Lung (tissue), 12 donors: ENCODE measurements around the gene ZCCHC24. TPM values are rescaled to one million over a fixed set of nuclear protein-coding genes. Genes with fewer than 3 reads are reported as not detected.

Source experiments
- ATAC-seq: fragments of 200-7000 bp; cut with Tn5 transposase; one replicate; pipeline ENCODE4 v1.9.1; 2020; ENCODE audit warnings: moderate number of reproducible peaks; ENCODE audit not compliant: insufficient read depth, low FRiP score
- DNase-seq, 3 donors: peaks; one replicate each; pipeline ENCODE4 v3.0.0-alpha.2; 2013 to 2017
- H3K27ac ChIP-seq, 2 donors: one replicate each; pipeline ENCODE4 v1.5.1; 2013; ENCODE audit warnings: mild to moderate bottlenecking in 2 of 2, moderate library complexity in 2 of 2, control low read depth in 1 of 2, inconsistent platforms in 1 of 2, low read depth in 1 of 2, low read length in 1 of 2
- H3K27me3 ChIP-seq, 3 donors: one replicate each; pipeline ENCODE4 v1.5.1; 2013; ENCODE audit warnings: low read length in 2 of 3; ENCODE audit not compliant: control insufficient read depth in 3 of 3, insufficient read depth in 3 of 3
- H3K36me3 ChIP-seq, 4 donors: one replicate each; pipeline ENCODE4 v1.5.1; 2013; ENCODE audit warnings: low read length in 4 of 4, mild to moderate bottlenecking in 1 of 4, moderate library complexity in 1 of 4; ENCODE audit not compliant: control insufficient read depth in 4 of 4, insufficient read depth in 4 of 4
- H3K4me1 ChIP-seq, 5 donors: one replicate each; pipeline ENCODE4 v1.5.1; 2013; ENCODE audit warnings: low read length in 5 of 5, mild to moderate bottlenecking in 2 of 5, moderate library complexity in 1 of 5; ENCODE audit not compliant: control insufficient read depth in 5 of 5, insufficient read depth in 5 of 5
- H3K4me3 ChIP-seq: one replicate; pipeline ENCODE4 v1.5.1; 2013; ENCODE audit warnings: mild to moderate bottlenecking, control low read depth, moderate library complexity
- H3K9ac ChIP-seq, 2 donors: one replicate each; pipeline ENCODE4 v1.5.1; 2013; ENCODE audit warnings: low read length in 2 of 2, control low read depth in 1 of 2; ENCODE audit not compliant: insufficient read depth in 1 of 2
- H3K9me3 ChIP-seq, 4 donors: one replicate each; pipeline ENCODE4 v1.5.1; 2013; ENCODE audit warnings: low read length in 3 of 4, mild to moderate bottlenecking in 1 of 4, moderate library complexity in 1 of 4; ENCODE audit not compliant: control insufficient read depth in 4 of 4, insufficient read depth in 3 of 4
- CTCF ChIP-seq: IDR thresholded peaks from 2 replicates; pipeline ENCODE4 v1.5.1; 2012; ENCODE audit warnings: mild to moderate bottlenecking; ENCODE audit errors: control extremely low read depth, extremely low read depth
- WGBS, 2 donors: extraction: QIAGEN DNeasy Blood & Tissue Kit; methylation state at CpG; one replicate each; pipeline ENCODE4 v1.1.7; 2013; 5-methylcytosine and 5-hydroxymethylcytosine counted together
- polyA plus RNA-seq, 2 donors: library from polyadenylated mRNA; stranded (reverse); fragments of 200-250 nt; gene quantifications; one replicate each; pipeline ENCODE4 v1.2.1, GENCODE V29; 2013
- total RNA-seq, 2 donors: library from RNA; depleted of rRNA in 1 of 2; stranded (reverse); fragments of >200 nt in 1 of 2; gene quantifications; one replicate each; pipeline ENCODE4 v1.2.1, GENCODE V29; 2014 to 2021
- donor health status: control.
- donor health status: control.
- donor health status: Bipolar disorder and iron deficiency.
- donor health status: healthy.
- donor health status: DM: yes; HTN: yes; CAD: no.

Gene ZCCHC24
- total and polyA plus RNA-seq, 4 donors = 10.4 to 33.5 (median 13.5) TPM

- Histone ChIP-seq H3K9me3 (no peaks in the 10 kb centered on the region), H3K9ac (no peak overlapping the region), H3K27ac (peak overlapping the region in 1 of 2 donors; percentile 8), H3K27me3 (no peaks in the 10 kb centered on the region), H3K4me3 (no peak overlapping the region), H3K36me3 (peaks cover 0 to 24% (median 9%) of the 10 kb centered on the region in 4 donors), H3K4me1 (peaks cover 13 to 39% (median 20%) of the 10 kb centered on the region in 5 donors)
- whole genome bisulfite sequencing, 2 donors = 93 to 98% methylated on average over 12 of the region's 12 CpGs
- DNase-seq (peak in 1 of 3 donors; percentile 10), ATAC-seq (no peak)
- no peak for TF ChIP-seq CTCF
Measured at GRCh38 chr10:79383974-79384606, 61.3 kb downstream of the ZCCHC24 start.

DNA sequence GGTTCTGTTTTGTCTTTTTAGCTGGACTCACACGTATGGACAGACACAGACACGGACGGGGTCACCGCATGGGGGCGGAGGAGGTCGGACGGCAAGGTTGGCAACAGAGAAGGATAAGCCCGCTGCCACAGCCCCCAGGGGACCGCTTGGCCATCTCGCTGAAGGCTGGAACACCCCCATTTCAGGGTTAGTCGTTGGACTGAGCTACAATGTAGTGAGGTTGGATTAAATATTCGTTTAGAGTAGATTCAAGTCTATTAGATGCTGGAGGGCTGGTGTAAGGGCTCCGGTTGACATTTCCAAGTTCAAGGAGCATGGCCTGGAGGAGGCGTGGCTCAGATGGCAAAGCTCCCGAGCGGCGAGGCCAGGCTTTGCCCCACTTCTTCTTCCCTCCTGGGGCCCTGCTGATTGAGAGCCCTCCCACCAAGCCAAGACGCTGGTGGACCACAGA, 62.9 kb downstream of the ZCCHC24 start:
- Histone ChIP-seq H3K4me3 (no peak overlapping the region), H3K27ac (peak overlapping the region; percentile 43 to 76), H3K9me3 (no peaks in the 10 kb centered on the region), H3K36me3 (peaks cover 0 to 16% (median 5%) of the 10 kb centered on the region in 4 donors), H3K4me1 (peaks cover 13 to 43% (median 20%) of the 10 kb centered on the region in 5 donors), H3K9ac (no peak overlapping the region), H3K27me3 (no peaks in the 10 kb centered on the region)
- no peak for ATAC-seq
- DNase-seq = peak in 1 of 3 donors; percentile 13
- 78 to 88% methylated on average over 18 of the region's 18 CpGs for WGBS, 2 donors
- no peak for TF ChIP-seq CTCF

- Histone ChIP-seq H3K9ac (no peak overlapping the region), H3K27ac (peak overlapping the region; percentile 62 to 76), H3K27me3 (no peaks in the 10 kb centered on the region), H3K4me3 (no peak overlapping the region), H3K9me3 (no peaks in the 10 kb centered on the region), H3K36me3 (peaks cover 0 to 11% (median 3%) of the 10 kb centered on the region in 4 donors), H3K4me1 (peaks cover 13 to 43% (median 20%) of the 10 kb centered on the region in 5 donors)
- no peak for TF ChIP-seq CTCF
- 67 to 84% methylated on average over 11 of the region's 11 CpGs for WGBS, 2 donors
- DNase-seq (peak; percentile 70 to 77 (median 75)), ATAC-seq (peak; percentile 25)
Measured at GRCh38 chr10:79381804-79382221, 63.6 kb downstream of the ZCCHC24 start.
